Endometrial microvascular endothelial cells (primary cell): ENCODE measurements around the gene BARX2. TPM values are rescaled to one million over a fixed set of nuclear protein-coding genes. Genes with fewer than 3 reads are reported as not detected.

ENCODE experiments used
- in situ Hi-C: cut with HindIII; loops from 2 replicates; pipeline ENCODE4 v1.10.0; 2017; ENCODE audit warnings: low sequenced_read_pairs, low pct_unique_long_range_greater_than_20kb; ENCODE audit errors: inconsistent ontology term
- total RNA-seq: library from RNA; depleted of rRNA; stranded (reverse); fragments of >200 nt; gene quantifications from one replicate; pipeline ENCODE4 v1.2.3, GENCODE V29; 2015; ENCODE audit errors: inconsistent ontology term

The BARX2 gene
- total RNA-seq, 1 donor from 2014 or later = not detected

DNA sequence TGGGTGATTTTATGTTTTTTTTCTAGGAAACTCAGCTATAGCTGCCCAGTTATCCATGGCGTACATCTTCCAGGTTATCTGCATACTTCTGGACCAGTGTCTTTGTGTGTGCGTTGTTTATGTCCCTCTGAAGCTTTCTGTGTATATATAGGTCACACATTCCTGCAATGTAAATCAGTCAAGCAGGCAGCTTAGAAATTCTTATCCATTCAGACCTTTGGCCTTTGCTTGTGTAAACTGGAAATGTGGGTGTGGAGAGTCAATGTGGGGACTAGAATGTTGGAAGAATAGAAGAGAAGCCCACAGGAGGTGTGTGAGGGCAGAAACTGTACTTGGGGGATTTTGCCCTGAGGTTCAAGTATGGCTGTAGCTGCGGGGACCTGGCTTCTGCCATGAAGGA lies 51.7 kb downstream of the BARX2 start:
- in situ Hi-C loops = no loop called here

DNA sequence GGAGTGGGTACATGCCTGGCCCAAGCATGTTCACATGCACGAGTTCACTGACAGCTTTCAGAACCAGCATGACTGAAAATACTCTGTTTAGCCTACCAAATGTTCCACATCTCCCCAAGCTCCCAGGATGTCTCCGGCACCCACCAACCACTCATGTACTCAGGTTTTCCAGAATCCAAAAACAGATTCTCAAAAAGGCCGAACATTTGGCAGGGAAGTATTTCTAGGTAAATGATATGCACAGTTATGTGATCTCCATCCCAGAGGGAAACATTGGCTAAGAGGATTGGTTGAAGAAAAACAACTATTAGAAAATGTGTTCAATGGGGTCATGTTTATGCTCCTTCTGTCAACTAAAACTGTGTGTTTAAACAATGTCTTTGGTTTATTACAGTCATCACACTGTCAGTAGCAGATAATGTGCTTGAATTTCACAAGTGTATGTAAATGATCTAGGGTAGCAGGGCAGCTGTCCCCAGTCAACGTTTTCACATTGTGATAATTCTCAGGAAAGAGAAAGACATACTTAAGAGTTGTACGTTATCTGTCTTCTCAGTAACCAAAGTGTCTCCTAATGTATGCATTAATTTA lies 52.3 kb downstream of the BARX2 start:
- in situ Hi-C loops = no loop called here

DNA sequence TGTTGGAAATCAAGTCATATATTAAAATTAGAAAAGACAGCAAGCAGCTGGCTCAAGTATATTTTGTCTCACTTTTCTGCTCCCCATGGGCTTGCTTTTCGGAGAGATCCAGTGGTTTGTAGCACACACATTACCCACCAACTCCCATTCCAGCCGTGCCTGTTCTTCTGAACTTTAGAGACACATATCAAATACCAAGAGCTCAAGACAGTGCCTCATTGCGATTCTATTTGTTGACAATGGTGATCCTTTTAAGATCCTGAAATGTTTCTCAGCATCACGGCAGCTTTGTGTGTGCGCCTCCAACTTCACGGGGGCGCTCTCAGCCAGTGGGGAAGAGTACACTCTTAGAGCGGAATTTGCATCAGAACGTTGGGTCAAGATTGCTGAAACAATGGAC lies 52.9 kb downstream of the BARX2 start:
- in situ Hi-C loops = no loop called here

DNA sequence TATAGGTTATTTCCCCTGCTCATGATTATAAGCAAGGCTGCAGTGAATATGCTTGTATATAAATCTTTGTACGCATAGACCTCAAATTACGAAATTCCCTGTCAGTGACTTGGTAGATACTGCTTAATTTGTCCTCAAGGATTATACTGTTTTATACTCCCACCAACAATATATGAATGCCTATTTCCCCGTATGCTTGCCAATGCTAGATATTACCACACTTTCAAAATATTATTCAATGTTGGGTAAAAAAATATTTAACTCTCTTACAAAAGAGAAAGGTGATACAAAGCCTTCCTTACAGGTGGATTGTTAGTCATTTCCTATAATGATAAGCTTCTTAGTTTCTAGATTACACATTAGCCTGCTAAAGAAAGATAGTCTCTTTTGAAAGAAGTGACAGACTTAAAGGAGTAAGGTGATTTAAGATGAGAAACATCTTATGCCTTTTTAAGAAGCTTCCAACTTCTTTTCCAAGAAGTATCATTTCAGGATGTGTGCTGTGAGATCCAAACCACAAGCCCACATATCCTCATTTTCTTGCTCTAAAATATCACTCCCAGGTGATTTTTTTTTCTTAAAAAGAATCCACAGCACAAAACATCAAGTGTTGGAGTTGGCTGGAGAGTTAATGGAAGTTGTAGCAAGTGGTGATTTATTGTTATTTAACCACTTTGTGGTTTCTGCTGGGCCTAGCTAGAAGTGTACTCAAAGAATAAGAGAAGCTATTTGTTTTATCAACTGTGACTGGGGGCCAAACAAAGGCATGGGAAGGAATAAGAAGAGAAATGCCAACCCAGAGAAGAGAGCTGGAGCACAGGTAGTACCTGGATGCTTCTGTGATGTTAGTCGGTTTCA lies 59.2 kb downstream of the BARX2 start:
- in situ Hi-C loops = no loop called here

DNA sequence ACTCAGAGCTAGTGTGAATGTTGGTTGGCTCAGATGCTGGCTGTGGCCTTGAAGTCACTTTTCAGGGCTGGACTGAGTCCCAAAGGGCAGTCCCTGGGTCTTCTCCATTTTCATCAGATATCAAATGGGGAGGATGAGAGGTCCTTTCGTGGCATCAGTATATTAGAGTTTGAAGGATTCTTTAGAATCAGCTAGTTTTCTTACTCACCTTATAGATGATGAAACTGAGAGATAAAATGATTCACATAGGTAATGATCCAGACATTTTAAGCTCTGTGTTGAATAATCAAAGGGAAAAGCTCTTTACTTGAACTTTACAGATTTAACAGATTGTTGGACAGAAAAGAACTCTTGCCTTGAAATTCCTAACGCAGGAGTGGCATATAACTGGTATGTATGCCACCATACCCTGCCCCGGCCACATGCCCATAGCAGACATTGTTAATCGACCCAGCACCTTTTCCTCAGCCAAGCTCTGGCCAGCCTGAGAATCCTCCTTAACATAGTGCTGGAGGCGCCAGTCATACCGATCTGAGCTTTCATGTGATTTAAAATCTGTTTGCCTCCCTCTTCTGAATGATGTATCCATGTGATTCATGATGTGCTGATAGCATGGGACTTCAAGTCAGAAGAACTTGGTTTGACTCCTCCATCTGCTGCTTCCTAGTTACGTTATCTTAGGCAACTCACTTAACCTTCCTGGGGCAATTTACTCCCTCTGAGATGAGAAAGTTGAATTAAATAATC lies 60.0 kb downstream of the BARX2 start:
- in situ Hi-C loops = no loop called here

DNA sequence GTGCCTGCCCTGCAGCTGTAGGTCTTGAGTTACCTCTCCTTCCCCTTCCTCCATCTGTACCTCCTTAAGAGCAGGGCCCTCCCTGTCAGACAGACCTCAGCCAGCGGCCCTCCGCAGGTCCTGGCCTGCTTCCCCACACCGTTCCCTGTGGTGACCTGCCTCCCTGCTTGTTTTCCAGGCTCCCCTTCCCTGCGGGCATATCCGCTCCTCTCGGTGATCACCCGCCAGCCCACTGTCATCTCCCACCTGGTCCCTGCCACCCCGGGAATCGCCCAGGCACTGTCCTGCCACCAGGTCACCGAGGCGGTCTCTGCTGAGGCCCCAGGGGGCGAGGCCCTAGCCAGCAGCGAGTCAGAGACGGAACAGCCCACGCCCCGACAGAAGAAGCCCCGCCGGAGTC lies 60.9 kb downstream of the BARX2 start:
- in situ Hi-C loops = no loop called here

DNA sequence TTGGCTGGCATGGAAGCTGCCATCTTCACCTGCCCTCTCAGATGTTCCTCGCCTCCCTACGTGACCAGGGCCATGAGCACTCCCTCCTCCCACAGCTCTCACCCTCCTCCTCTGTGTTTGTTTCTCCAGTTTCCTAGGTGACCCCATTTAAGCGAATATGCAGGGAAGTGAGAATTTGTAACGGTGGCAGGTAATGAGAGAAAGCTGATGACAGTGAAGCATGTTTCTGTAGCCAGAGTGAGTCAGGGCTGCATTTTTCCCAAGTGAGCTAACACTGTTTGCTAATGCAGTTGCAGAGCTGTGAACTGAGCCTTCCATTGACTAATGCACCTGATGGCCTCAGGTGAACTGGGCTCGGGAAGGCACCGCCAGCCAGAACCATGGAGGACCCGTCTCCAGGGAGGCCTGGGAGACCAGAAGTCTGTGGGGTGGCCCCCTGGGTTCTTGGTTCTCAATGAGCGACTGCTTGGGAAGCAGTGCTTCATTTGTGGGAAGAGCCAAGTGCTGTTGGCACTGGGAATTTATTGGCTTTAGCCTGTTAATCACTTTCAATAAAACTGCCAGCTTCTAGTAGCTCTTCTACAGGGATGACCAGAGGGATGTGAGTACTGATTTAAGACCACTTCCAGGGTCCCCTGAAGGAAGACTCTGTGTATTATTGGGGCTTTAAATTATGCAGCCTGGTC lies 64.5 kb downstream of the BARX2 start:
- in situ Hi-C loops = no loop called here

DNA sequence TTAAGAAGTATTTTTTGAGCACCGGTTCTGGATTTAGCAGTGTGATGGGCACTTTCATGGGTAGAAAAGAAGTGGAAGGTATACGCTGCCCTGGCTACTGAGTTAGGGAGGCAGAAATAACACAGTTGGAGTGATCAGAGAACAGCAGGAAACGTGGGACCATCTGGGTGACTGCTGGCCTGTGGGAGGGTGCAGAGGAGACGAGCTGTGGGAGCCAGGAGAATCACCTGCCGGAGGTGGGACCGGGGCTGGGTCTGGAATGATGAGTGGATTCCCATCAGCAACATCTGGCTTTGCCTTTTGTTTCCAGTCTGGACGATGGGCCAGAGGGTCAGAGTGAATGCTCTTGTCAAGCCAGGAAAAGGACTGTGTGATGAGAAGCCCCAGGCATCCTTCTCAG lies 66.5 kb downstream of the BARX2 start:
- in situ Hi-C loops = no loop called here

DNA sequence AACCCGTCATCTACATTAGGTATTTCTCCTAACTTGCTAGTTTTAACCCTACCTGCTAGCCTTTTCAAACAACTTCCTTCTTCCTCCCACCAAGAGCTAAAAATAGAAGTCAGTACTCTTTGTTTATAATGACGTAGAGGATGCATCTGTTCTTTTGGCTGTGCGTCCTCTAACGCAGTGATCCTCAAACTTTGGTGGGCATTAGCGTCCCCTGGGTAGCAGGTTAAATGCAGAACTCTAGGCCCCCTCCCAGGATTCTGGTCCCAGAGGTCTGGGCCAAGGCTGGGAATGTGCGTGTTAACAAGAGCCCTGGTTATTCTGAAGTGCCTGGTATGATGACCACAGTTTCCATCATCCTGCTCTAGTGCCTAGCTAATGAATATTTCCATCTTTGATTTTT lies 67.6 kb downstream of the BARX2 start:
- in situ Hi-C loops = no loop called here

DNA sequence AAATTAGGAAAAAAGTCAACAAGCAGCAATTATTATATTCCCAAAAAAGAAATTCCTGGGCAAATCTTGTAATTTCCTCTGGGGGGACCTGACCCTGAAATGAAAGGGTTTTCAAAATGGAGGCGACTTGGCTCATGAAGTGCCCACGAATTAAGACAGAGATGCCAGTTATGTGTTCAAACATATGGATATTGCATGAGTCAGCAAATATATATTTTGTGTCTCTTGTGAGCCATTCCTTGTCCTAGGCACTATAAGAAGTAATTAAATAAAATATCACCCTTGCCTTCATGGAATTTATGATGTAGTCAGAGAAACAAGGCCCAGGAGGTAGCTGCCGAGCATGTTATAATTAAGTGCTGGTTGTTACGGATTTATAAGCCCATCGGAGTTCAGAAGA lies 68.6 kb downstream of the BARX2 start:
- in situ Hi-C loops = no loop called here

DNA sequence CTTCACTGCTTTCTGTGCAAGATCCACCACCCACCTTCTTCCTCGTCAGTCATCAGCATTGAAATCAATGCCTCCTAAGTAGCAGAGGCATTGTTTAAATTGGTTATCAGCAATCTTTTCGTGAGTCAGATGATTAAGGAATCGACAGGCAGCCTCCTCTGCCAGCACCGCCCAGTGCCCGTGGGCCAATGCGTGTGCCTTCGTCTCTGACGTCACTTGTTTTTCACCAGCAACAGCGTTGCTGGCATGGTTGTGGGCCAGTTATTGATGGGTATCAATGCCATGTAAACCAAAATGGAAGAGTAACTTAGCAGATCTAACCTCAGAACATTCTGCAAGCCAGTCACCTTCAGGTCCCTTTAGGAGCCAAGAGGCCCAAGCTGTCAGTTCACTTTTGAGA lies 69.6 kb downstream of the BARX2 start:
- in situ Hi-C loops = no loop called here

DNA sequence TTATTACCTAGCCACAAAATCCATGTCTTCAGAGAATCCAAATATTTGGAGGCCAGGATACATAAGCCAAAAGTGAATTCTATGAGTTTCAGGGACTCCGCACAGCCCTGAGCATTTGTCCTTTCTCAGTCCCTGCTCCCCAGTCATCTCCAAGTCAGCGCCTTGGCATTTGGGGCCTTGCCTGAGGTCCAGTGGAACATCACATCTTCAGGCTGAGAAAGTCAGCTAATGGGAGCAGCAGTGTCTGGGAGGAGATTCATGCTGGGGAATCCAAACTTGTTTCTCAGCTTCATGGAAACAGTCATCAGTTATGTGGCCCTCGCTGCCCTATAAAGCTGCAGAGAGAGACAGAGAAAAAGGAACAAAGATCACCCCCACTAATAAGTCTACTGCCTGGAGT lies 70.9 kb downstream of the BARX2 start:
- in situ Hi-C loops = no loop called here

DNA sequence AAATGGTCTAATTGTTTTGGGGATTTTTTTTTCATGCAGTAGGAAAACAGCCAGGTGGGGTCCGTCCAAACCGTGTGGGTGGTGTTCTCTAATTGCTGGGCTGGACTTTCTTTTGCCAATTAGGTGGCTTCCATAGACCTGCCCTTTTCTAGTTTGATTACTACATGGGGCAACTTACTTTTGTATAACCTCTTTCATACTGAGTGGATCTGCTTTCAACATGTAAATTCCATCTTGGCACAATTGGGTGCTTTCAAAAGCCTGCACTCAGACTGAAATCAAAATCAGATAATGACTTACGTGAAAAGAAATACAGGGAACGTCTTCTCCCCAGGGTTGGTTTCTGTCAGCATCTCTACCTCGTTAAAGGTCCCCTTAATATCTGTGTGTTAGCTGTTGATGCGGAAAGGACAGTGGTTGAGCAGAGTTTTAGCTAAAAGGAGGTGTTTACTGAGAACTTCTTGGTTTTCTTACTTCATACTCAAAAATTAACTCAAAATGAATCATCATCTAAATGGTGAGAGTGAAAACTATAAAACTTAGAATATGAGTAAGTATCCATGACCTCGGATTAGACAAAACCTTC lies 72.1 kb downstream of the BARX2 start:
- in situ Hi-C loops = no loop called here

DNA sequence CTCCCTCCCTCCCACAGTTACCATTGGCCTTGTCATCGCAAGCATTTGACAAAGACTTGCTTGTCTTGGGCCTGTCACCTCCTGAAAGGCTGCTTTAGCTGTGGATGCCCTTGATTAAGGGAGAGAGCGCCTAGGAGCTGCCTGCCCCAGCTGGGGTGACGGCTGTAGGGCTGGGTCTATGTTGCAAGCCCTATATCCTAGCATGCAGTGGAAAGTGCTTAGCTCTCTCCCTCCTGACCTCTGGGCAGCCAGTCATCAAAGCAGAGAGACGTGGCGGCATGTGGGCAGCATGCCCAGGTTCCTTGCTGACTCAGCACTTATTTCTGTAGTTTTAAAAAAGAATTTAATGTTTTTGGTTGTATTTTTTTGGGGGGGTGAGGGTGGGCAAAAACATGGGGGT lies 75.9 kb downstream of the BARX2 start:
- in situ Hi-C loops = no loop called here

DNA sequence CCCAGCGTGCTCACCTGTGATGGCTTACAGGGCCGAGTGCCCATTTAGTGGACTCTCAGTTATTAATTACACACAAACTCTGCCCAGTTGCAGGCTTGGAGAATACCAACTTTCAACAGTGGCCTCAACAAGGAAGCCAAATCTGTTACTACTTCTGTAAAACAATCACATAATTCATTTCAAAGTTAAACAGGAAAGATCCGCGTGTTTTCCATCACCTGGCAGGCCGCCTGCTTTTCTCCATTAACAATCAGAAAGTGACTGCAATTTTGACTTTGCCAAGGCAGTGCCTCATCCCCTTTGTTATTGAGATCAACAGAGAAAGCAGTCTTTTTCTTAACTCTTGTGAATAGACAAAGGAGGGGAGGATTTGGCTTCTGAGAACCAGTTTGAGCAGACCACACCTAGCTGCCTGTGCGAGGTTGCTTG lies 77.7 kb downstream of the BARX2 start:
- in situ Hi-C loops = no loop called here

DNA sequence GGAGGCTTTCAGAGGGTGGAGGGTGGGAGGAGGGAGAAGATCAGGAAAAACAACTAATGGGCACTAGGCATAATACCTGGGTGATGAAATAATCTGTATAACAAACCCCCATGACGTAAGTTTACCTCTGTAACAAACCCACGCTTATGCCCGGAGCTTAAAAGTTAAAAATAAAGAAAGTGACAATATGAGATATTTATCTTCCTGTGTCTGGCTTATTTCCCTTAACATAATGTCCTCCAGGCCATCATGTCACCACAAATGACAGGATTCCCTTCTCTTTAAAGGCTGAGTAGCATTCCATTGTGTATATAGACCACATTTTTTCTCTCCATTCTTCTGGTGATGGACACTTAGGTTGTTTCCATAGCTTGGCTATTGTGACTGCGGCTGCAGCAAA lies 79.5 kb downstream of the BARX2 start:
- in situ Hi-C loops = no loop called here

DNA sequence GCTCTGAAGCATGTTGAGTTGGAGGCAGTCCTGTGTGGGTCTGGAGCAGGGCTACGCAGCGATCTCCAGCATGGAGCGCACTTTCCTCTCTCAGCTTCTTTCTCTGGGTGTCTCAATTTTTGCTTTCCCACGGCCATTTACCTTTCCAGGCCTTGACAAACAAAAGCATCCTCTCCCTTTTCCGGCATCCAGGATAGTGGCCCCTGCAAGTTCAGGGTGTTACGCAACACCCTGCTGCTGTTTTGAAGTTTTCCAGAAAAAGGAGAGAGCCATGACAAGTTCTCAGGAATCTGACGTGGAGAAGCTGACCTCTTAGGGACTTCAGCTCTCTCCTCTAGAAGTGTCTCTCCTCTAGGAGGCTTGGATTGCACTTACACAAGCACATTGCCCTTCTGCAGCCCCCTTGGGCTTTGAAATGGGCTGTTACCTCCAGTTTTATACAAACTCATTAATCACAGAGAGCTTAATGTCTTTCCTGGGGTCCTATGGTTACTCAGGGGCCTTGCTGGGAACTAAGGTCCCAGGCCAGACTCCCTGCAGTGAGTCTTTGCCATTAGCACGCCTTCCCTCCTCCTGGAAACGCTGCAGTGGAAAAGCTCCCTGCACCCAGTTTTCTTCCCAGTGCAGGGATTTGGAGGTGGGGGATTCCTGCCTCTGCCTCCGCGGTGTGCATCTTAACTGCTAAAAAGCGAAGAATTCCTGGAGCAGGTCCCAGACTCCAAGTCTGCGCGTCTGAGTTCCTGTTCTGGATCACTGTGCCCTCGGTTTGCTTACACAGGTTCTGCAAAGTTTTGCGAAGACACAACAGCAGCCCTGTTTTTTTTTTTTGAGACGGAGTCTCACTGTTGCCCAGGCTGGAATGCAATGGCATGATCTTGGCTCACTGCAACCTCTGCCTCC lies 80.4 kb downstream of the BARX2 start:
- in situ Hi-C loops = no loop called here

DNA sequence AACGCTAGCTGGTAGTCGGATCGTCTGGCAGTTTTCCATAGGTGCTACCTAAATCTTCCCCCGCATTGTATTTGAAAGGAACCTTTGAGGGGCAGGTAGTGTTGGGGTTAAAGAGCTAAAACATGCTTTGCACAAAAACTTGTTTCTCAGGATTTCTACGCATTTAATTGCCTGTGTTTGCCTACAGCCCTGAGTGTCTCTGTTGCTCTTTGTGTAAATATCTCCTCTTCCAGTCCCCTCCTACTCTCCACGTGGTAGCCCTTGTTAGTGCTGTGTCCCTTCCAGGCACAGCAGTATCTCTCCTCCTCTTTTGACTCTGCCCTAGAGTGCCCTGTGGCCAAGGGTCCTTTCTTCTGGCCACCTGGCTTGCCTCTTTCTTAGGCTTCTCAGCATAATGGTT lies 81.7 kb downstream of the BARX2 start:
- in situ Hi-C loops = no loop called here
